Superior temporal gyrus (tissue), 1 donor: Measurements from ENCODE around the gene EVC.
"Not testable (repeated sequence)": the region's sequence is repeated elsewhere in the genome, so short reads cannot be mapped to it uniquely, and the experiment has no call there.

Experiments
- DNase-seq: peaks from one replicate; pipeline ENCODE4 v3.0.0-alpha.2; 2016; ENCODE audit errors: extremely low spot score

EVC gene

GRCh38 chr4:5708449-5709206 is 2.4 kb upstream of the EVC start, which contains the start of gene EVC2:
EVC2 (minus strand) TSS chr4:5708559; CDS start chr4:5708513, 46 bp downstream.
- DNase-seq, result no peak

- DNase-seq, result no peak
Measured at GRCh38 chr4:5709207-5709575, 1.8 kb upstream of the EVC start.

- no peak for DNase-seq
Measured at GRCh38 chr4:5710065-5710960, 688 bp upstream of the EVC start.

- DNase-seq, result no peak
Measured at GRCh38 chr4:5711479-5712184, 631 bp downstream of the EVC start.

GRCh38 chr4:5712517-5712916 is 1.5 kb downstream of the EVC start:
- no peak for DNase-seq

GRCh38 chr4:5712931-5713330 is 1.9 kb downstream of the EVC start:
- no peak for DNase-seq

- no peak for DNase-seq
Measured at GRCh38 chr4:5713861-5714260, 2.9 kb downstream of the EVC start.

GRCh38 chr4:5715357-5715756 is 4.4 kb downstream of the EVC start:
- DNase-seq, result no peak

GRCh38 chr4:5716391-5716790 is 5.4 kb downstream of the EVC start:
- no peak for DNase-seq

- DNase-seq, result no peak
Measured at GRCh38 chr4:5717449-5718158, 6.6 kb downstream of the EVC start.

- no peak for DNase-seq
Measured at GRCh38 chr4:5718411-5718810, 7.4 kb downstream of the EVC start.

GRCh38 chr4:5719350-5720055 is 8.5 kb downstream of the EVC start:
- no peak for DNase-seq

GRCh38 chr4:5720157-5720850 is 9.3 kb downstream of the EVC start:
- DNase-seq, result no peak

GRCh38 chr4:5720980-5721379 is 10.0 kb downstream of the EVC start:
- no peak for DNase-seq

GRCh38 chr4:5721923-5722322 is 10.9 kb downstream of the EVC start:
- no peak for DNase-seq

- DNase-seq, result no peak
Measured at GRCh38 chr4:5722328-5722727, 11.3 kb downstream of the EVC start.

GRCh38 chr4:5724377-5724776 is 13.4 kb downstream of the EVC start:
- no peak for DNase-seq

GRCh38 chr4:5728412-5728811 is 17.4 kb downstream of the EVC start:
- not testable (repeated sequence) for DNase-seq

GRCh38 chr4:5730436-5730835 is 19.4 kb downstream of the EVC start:
- no peak for DNase-seq
